ENCODE data around the gene VOPP1.

- TF ChIP-seq SUZ12 (IDR thresholded peaks at IDR 0.05; ENCODE audit: extremely low read depth, insufficient read depth, insufficient read length) (no peak), YY1 (IDR thresholded peaks at IDR 0.05; ENCODE audit: insufficient read depth, insufficient read length) (no peak), ZNF274 (IDR thresholded peaks at IDR 0.05; ENCODE audit: low read depth, low read length) (no peak)
These were observed 15.8 kb downstream of the VOPP1 start for GRCh38 chr7:55556492-55556891.

Measured in NT2/D1 (cell line).